CD4-positive, alpha-beta T cell treated with Interleukin-4 for 1 hour (primary cell): ENCODE measurements around the gene IL17RD.
"Not testable (repeated sequence)": the region's sequence is repeated elsewhere in the genome, so short reads cannot be mapped to it uniquely, and the experiment has no call there.

ENCODE experiments used
- DNase-seq, 2 donors: peaks; one replicate each; pipeline ENCODE4 v3.0.0-alpha.2; 2020 to 2022

The IL17RD gene

GRCh38 chr3:57091521-57092273, 73.5 kb downstream of the IL17RD start:
- DNase-seq, result no peak

- no peak for DNase-seq
Observed at GRCh38 chr3:57089043-57089442, 76.1 kb downstream of the IL17RD start.

GRCh38 chr3:57088503-57088902, 76.7 kb downstream of the IL17RD start:
- DNase-seq, result no peak

- no peak for DNase-seq
Observed at GRCh38 chr3:57087361-57088092, 77.6 kb downstream of the IL17RD start.

GRCh38 chr3:57086201-57086600, 79.0 kb downstream of the IL17RD start:
- no peak for DNase-seq

- no peak for DNase-seq
Observed at GRCh38 chr3:57085211-57085610, 79.9 kb downstream of the IL17RD start.

- not testable (repeated sequence) for DNase-seq
Observed at GRCh38 chr3:57083266-57083995, 81.7 kb downstream of the IL17RD start.

- DNase-seq, result no peak
Observed at GRCh38 chr3:57082481-57082880, 82.7 kb downstream of the IL17RD start.

GRCh38 chr3:57081173-57081572, 84.0 kb downstream of the IL17RD start:
- no peak for DNase-seq

- DNase-seq, result no peak
Observed at GRCh38 chr3:57080171-57080570, 85.0 kb downstream of the IL17RD start.

- DNase-seq, result no peak
Observed at GRCh38 chr3:57079474-57079831, 85.7 kb downstream of the IL17RD start.

- no peak for DNase-seq
Observed at GRCh38 chr3:57078635-57079473, 86.3 kb downstream of the IL17RD start.

GRCh38 chr3:57078344-57078634, 86.9 kb downstream of the IL17RD start:
- peak; percentile 4 to 31 for DNase-seq

- no peak for DNase-seq
Observed at GRCh38 chr3:57077630-57078343, 87.4 kb downstream of the IL17RD start.

- no peak for DNase-seq
Observed at GRCh38 chr3:57076422-57076951, 88.7 kb downstream of the IL17RD start.

GRCh38 chr3:57074135-57074534, 91.0 kb downstream of the IL17RD start:
- DNase-seq, result no peak

GRCh38 chr3:57073628-57074027, 91.5 kb downstream of the IL17RD start:
- DNase-seq, result no peak

GRCh38 chr3:57069503-57069902, 95.7 kb downstream of the IL17RD start:
- DNase-seq, result no peak

GRCh38 chr3:57068437-57069089, 96.6 kb downstream of the IL17RD start:
- peak; percentile 10 to 79 for DNase-seq

- DNase-seq, result no peak
Observed at GRCh38 chr3:57066471-57066870, 98.7 kb downstream of the IL17RD start.

- DNase-seq, result no peak
Observed at GRCh38 chr3:57065588-57065987, 99.6 kb downstream of the IL17RD start.

GRCh38 chr3:57064572-57064971, 100.6 kb downstream of the IL17RD start:
- DNase-seq, result no peak
